Measurements from ENCODE around the gene SNCA.

Gene SNCA

GRCh38 chr4:89739311-89739988 lies 97.5 kb downstream of the SNCA start:
- no peak for DNase-seq (ENCODE audit: low read depth)
- TF ChIP-seq MAX (IDR thresholded peaks at IDR 0.05; ENCODE audit: low read depth, low read length) (no peak), MYC (IDR thresholded peaks at IDR 0.05; ENCODE audit: low read depth, low read length) (no peak), CTCF (IDR thresholded peaks at IDR 0.05; ENCODE audit: low read depth, low read length) (no peak), POLR2A (IDR thresholded peaks at IDR 0.05; ENCODE audit: extremely low read depth, insufficient read length) (no peak)
- H3K4me3 ChIP-seq (ENCODE audit: low read depth, low read length): no peak overlapping the region

GRCh38 chr4:89737888-89738287 lies 99.1 kb downstream of the SNCA start:
- TF ChIP-seq MAX (IDR thresholded peaks at IDR 0.05; ENCODE audit: low read depth, low read length) (no peak), POLR2A (IDR thresholded peaks at IDR 0.05; ENCODE audit: extremely low read depth, insufficient read length) (no peak)
- DNase-seq (ENCODE audit: low read depth): no peak
- H3K4me3 ChIP-seq (ENCODE audit: low read depth, low read length): no peak overlapping the region

GRCh38 chr4:89733946-89734345 lies 103.0 kb downstream of the SNCA start:
- TF ChIP-seq POLR2A (IDR thresholded peaks at IDR 0.05; ENCODE audit: extremely low read depth, insufficient read length): no peak
- no peak for TF ChIP-seq CTCF (IDR thresholded peaks at IDR 0.05; ENCODE audit: low read depth, low read length)
- TF ChIP-seq MAX (IDR thresholded peaks at IDR 0.05; ENCODE audit: low read depth, low read length): no peak
- TF ChIP-seq MYC (IDR thresholded peaks at IDR 0.05; ENCODE audit: low read depth, low read length): no peak

DNA sequence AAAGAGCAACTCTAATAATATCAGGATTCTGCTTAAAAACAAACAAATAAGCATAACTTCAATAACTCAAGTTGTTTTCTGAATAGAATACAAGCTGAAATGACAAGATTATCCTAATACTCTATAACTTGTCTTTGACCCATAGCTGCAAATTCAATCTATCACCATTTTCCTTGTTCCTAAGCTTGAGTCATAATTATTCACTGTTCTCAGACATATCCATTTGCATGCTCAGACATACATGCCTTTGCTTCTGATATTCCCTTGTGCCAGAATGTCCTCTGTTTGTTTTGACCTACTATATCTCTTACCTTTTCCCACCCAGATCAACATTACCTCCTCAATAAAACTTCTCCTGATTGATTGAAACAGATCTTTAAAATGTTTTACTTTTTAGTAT lies 109.7 kb downstream of the SNCA start:
- no peak overlapping the region for H3K4me3 ChIP-seq (ENCODE audit: low read depth, low read length)
- DNase-seq (ENCODE audit: low read depth): no peak
- TF ChIP-seq MAX (IDR thresholded peaks at IDR 0.05; ENCODE audit: low read depth, low read length) (no peak), POLR2A (IDR thresholded peaks at IDR 0.05; ENCODE audit: extremely low read depth, insufficient read length) (no peak), CTCF (IDR thresholded peaks at IDR 0.05; ENCODE audit: low read depth, low read length) (no peak), MYC (IDR thresholded peaks at IDR 0.05; ENCODE audit: low read depth, low read length) (no peak)

More at GRCh38 chr4:89733946-89734345, 103.0 kb downstream of the SNCA start:
- DNase-seq (ENCODE audit: low read depth): no peak
- no peak overlapping the region for H3K4me3 ChIP-seq (ENCODE audit: low read depth, low read length)

- no peak for TF ChIP-seq POLR2A (IDR thresholded peaks at IDR 0.05; ENCODE audit: extremely low read depth, insufficient read length)
- no peak for TF ChIP-seq MAX (IDR thresholded peaks at IDR 0.05; ENCODE audit: low read depth, low read length)
- TF ChIP-seq CTCF (IDR thresholded peaks at IDR 0.05; ENCODE audit: low read depth, low read length): no peak
- no peak for TF ChIP-seq MYC (IDR thresholded peaks at IDR 0.05; ENCODE audit: low read depth, low read length)
- H3K4me3 ChIP-seq (ENCODE audit: low read depth, low read length): no peak overlapping the region
- DNase-seq (ENCODE audit: low read depth): no peak
Observed at GRCh38 chr4:89725268-89725667, 111.7 kb downstream of the SNCA start.

GRCh38 chr4:89724716-89725115 lies 112.2 kb downstream of the SNCA start:
- DNase-seq (ENCODE audit: low read depth): no peak
- H3K4me3 ChIP-seq (ENCODE audit: low read depth, low read length): no peak overlapping the region
- no peak for TF ChIP-seq POLR2A (IDR thresholded peaks at IDR 0.05; ENCODE audit: extremely low read depth, insufficient read length)
- no peak for TF ChIP-seq MYC (IDR thresholded peaks at IDR 0.05; ENCODE audit: low read depth, low read length)
- TF ChIP-seq CTCF (IDR thresholded peaks at IDR 0.05; ENCODE audit: low read depth, low read length): no peak
- TF ChIP-seq MAX (IDR thresholded peaks at IDR 0.05; ENCODE audit: low read depth, low read length): no peak

Measured in NB4 (cell line).